ENCODE results near the gene IPP.

The IPP gene

GRCh38 chr1:45684402-45684801 lies 66.1 kb downstream of the IPP start (continued):
- 0 out of 2 replicates have a peak, but pooled peaks have one; percentile 23 for TF ChIP-seq ZNF394 (tag by site-specific recombination; IDR thresholded peaks at IDR 0.05; ENCODE audit: borderline replicate concordance)
- TF ChIP-seq ZNF398 (tag by site-specific recombination; IDR thresholded peaks at IDR 0.05), result peak; percentile 94
- TF ChIP-seq ZNF792 (tag by site-specific recombination; IDR thresholded peaks at IDR 0.05), result no peak
- TF ChIP-seq ZNF549 (tag by site-specific recombination; IDR thresholded peaks at IDR 0.05), result no peak

- ChIA-PET POLR2A (interaction anchor here (0.7 kb wide), 2 partner anchors 540 to 1024 kb away, joined by 3 to 4 read pairs; no protein-coding TSS in a partner anchor), CTCF (interaction anchor here (0.7 kb wide), 1 partner anchor 62 kb away, joined by 4 read pairs; no protein-coding TSS in a partner anchor)
- Histone ChIP-seq H3K4me3 (ENCODE audit: low read depth, low read length) (no peak overlapping the region), H3K36me3 (ENCODE audit: control insufficient read depth in 2 of 2, insufficient read depth in 1 of 2, low read length in 2 of 2) (no peaks in the 10 kb centered on the region; a peak in 1 of 3 replicates), H3K4me1 (ENCODE audit: control insufficient read depth, insufficient read depth, low read length) (peaks cover 39% of the 10 kb centered on the region), H3K9me3 (ENCODE audit: control insufficient read depth, insufficient read depth, low read depth, low read length) (no peaks in the 10 kb centered on the region), H3K27ac (ENCODE audit: extremely low read depth, low read depth, low read length) (no peak overlapping the region)
- TF ChIP-seq PRDM10 (tag by site-specific recombination; IDR thresholded peaks at IDR 0.05), result peak; percentile 61
- no peak for TF ChIP-seq ZNF707 (tag by site-specific recombination; IDR thresholded peaks at IDR 0.05)
- peak; percentile 45; the same call in 1 of the 2 replicates for TF ChIP-seq ZNF600 (tag by site-specific recombination; IDR thresholded peaks at IDR 0.05)
- TF ChIP-seq ZNF114 (tag by site-specific recombination; IDR thresholded peaks at IDR 0.05), result no peak
- no peak for TF ChIP-seq ZNF555 (tag by site-specific recombination; conservative IDR thresholded peaks at IDR 0.05)
- peak; percentile 35; the same call in 1 of the 2 replicates for TF ChIP-seq GLIS1 (tag by site-specific recombination; IDR thresholded peaks at IDR 0.05)
- TF ChIP-seq ZNF362 (tag by site-specific recombination; IDR thresholded peaks at IDR 0.05), result peak; percentile 87
Measured at GRCh38 chr1:45682942-45683341, 67.5 kb downstream of the IPP start.

- no peaks in the 10 kb centered on the region for H3K9me3 ChIP-seq (ENCODE audit: control insufficient read depth, insufficient read depth, low read depth, low read length)
- ChIA-PET POLR2A (interaction anchor here (0.6 kb wide), 1 partner anchor 1658 kb away, joined by 3 read pairs; no protein-coding TSS in a partner anchor), CTCF (no interaction called here)
- no peak overlapping the region for H3K27ac ChIP-seq (ENCODE audit: extremely low read depth, low read depth, low read length)
- peaks cover 41% of the 10 kb centered on the region for H3K4me1 ChIP-seq (ENCODE audit: control insufficient read depth, insufficient read depth, low read length)
- peaks cover 0 to 5% of the 10 kb centered on the region in 2 experiments; a peak in 2 of 3 replicates for H3K36me3 ChIP-seq (ENCODE audit: control insufficient read depth in 2 of 2, insufficient read depth in 1 of 2, low read length in 2 of 2)
- no peak overlapping the region for H3K4me3 ChIP-seq (ENCODE audit: low read depth, low read length)
- TF ChIP-seq BCL11A (tag by site-specific recombination; IDR thresholded peaks at IDR 0.05; ENCODE audit: low read depth) (no peak), ZNF112 (tag by site-specific recombination; IDR thresholded peaks at IDR 0.05) (no peak), ZFP69B (tag by site-specific recombination; IDR thresholded peaks at IDR 0.05) (no peak), KLF7 (tag by site-specific recombination; IDR thresholded peaks at IDR 0.05; ENCODE audit: borderline replicate concordance) (no peak), ZNF830 (tag by site-specific recombination; IDR thresholded peaks at IDR 0.05; ENCODE audit: low read depth) (no peak), ZNF426 (tag by site-specific recombination; IDR thresholded peaks at IDR 0.05) (no peak), ZNF24 (tag by site-specific recombination; IDR thresholded peaks at IDR 0.05) (no peak), ZBTB44 (tag by site-specific recombination; IDR thresholded peaks at IDR 0.05) (no peak), ZNF549 (tag by site-specific recombination; IDR thresholded peaks at IDR 0.05) (no peak), SCRT2 (tag by site-specific recombination; IDR thresholded peaks at IDR 0.05) (no peak), ZNF623 (tag by site-specific recombination; IDR thresholded peaks at IDR 0.05) (no peak)
Measured at GRCh38 chr1:45679123-45679522, 71.3 kb downstream of the IPP start.

All from HEK293 (cell line).